ENCODE results near the gene NRAS. TPM values are rescaled to one million over a fixed set of nuclear protein-coding genes. Genes with fewer than 3 reads are reported as not detected.

The NRAS gene
- total RNA-seq, 1 experiment from 2014 or later: 53.5 TPM

- ChIA-PET CTCF (interaction anchor here (1.6 kb wide), 1 partner anchor 295 kb away, joined by 4 read pairs; no protein-coding TSS in a partner anchor), POLR2A (interaction anchor here (0.5 to 1.7 kb wide), 4 partner anchors 28 to 733 kb away, joined by 3 to 5 read pairs (median 4); partner anchors contain the start of gene NRAS)
- H3K27me3 Mint-ChIP-seq (ENCODE audit: low read depth): no peaks in the 10 kb centered on the region
- H3K9me3 Mint-ChIP-seq: peaks cover 9% of the 10 kb centered on the region
- peaks cover 15% of the 10 kb centered on the region for H3K36me3 Mint-ChIP-seq
- DNase-seq (ENCODE audit: low spot score) (peak; percentile 98), ATAC-seq (peak; percentile 87)
- peaks cover 48% of the 10 kb centered on the region for H3K4me1 Mint-ChIP-seq
- peak within 1 kb of the TSS; percentile 100 for H3K27ac Mint-ChIP-seq
- peak within 1 kb of the TSS; percentile 99 for H3K4me3 Mint-ChIP-seq
- TF ChIP-seq ARID4B (CRISPR knock-in tag; IDR thresholded peaks at IDR 0.05; ENCODE audit: borderline replicate concordance) (peak; percentile 50; the same call in 1 of the 2 replicates), E2F1 (CRISPR knock-in tag; IDR thresholded peaks at IDR 0.05) (no peak), TEAD4 (CRISPR knock-in tag; IDR thresholded peaks at IDR 0.05) (peak; percentile 66; the same call in 1 of the 2 replicates), NFE2L1 (CRISPR knock-in tag; IDR thresholded peaks at IDR 0.05) (0 out of 2 replicates have a peak, but pooled peaks have one; percentile 28), MAX (CRISPR knock-in tag; IDR thresholded peaks at IDR 0.05) (peak; percentile 70), FOXP4 (CRISPR knock-in tag; IDR thresholded peaks at IDR 0.05) (peak; percentile 49; the same call in 1 of the 2 replicates), FOXP1 (CRISPR knock-in tag; IDR thresholded peaks at IDR 0.05; ENCODE audit: borderline replicate concordance) (peak; percentile 86; the same call in 1 of the 2 replicates), AR (CRISPR knock-in tag; IDR thresholded peaks at IDR 0.05) (0 out of 2 replicates have a peak, but pooled peaks have one; percentile 23), ZNF263 (CRISPR knock-in tag; IDR thresholded peaks at IDR 0.05; ENCODE audit: low read depth) (no peak), ESRRA (CRISPR knock-in tag; IDR thresholded peaks at IDR 0.05; ENCODE audit: borderline replicate concordance) (0 out of 2 replicates have a peak, but pooled peaks have one; percentile 30), PRRX2 (CRISPR knock-in tag; IDR thresholded peaks at IDR 0.05) (0 out of 2 replicates have a peak, but pooled peaks have one; percentile 54), ZMAT4 (CRISPR knock-in tag; IDR thresholded peaks at IDR 0.05) (no peak), HMGXB4 (CRISPR knock-in tag; IDR thresholded peaks at IDR 0.05) (peak; percentile 47; the same call in 1 of the 2 replicates), GTF2I (CRISPR knock-in tag; conservative IDR thresholded peaks at IDR 0.05) (peak; percentile 67; the same call in 1 of the 2 replicates), ZNF671 (CRISPR knock-in tag; IDR thresholded peaks at IDR 0.05) (no peak), SMAD4 (CRISPR knock-in tag; IDR thresholded peaks at IDR 0.05) (no peak), PRDM15 (CRISPR knock-in tag; IDR thresholded peaks at IDR 0.05) (no peak), JAZF1 (CRISPR knock-in tag; IDR thresholded peaks at IDR 0.05) (no peak), EMX1 (CRISPR knock-in tag; IDR thresholded peaks at IDR 0.05) (peak; percentile 65; the same call in 1 of the 2 replicates)
Measured at GRCh38 chr1:114757455-114758255, 41.1 kb upstream of the NRAS start, which contains the start of gene CSDE1. Gene CSDE1, minus strand, starts transcription at chr1:114757984. Its CDS starts 18,094 bp downstream, at chr1:114739890.
